Measurements from ENCODE around the gene BRINP2.

The BRINP2 gene

GRCh38 chr1:177257128-177257527 lies 86.4 kb downstream of the BRINP2 start:
- Histone ChIP-seq H3K79me2 (ENCODE audit: insufficient read depth, low read length) (no peaks in the 10 kb centered on the region), H3F3A (ENCODE audit: insufficient read depth, low read length) (no peaks in the 10 kb centered on the region), H3K4me2 (ENCODE audit: low read length) (no peak overlapping the region), H3K9ac (ENCODE audit: low read length) (no peak overlapping the region), H3K36me3 (ENCODE audit: insufficient read depth, low read length) (no peaks in the 10 kb centered on the region), H3K4me1 (ENCODE audit: insufficient read depth, low read length, severe bottlenecking) (no peaks in the 10 kb centered on the region), H4K20me1 (ENCODE audit: insufficient read depth, low read length) (no peaks in the 10 kb centered on the region), H3K27ac (ENCODE audit: low read depth, low read length, poor library complexity, severe bottlenecking) (no peak overlapping the region), H3K4me3 (ENCODE audit: low read depth, low read length, poor library complexity, severe bottlenecking) (no peak overlapping the region), H3K27me3 (ENCODE audit: insufficient read depth, low read length) (no peaks in the 10 kb centered on the region), H3K9me3 (ENCODE audit: low read length) (no peaks in the 10 kb centered on the region), H3K9me2 (ENCODE audit: low read depth, low read length) (no peaks in the 10 kb centered on the region), H2AFZ (ENCODE audit: low read length) (no peak overlapping the region)
- TF ChIP-seq EZH2 (IDR thresholded peaks at IDR 0.05; ENCODE audit: borderline replicate concordance, low read length) (no peak), CTCF (IDR thresholded peaks at IDR 0.05; ENCODE audit: low read length) (no peak)

- Histone ChIP-seq H3K27me3 (ENCODE audit: insufficient read depth, low read length) (no peaks in the 10 kb centered on the region), H3K79me2 (ENCODE audit: insufficient read depth, low read length) (no peaks in the 10 kb centered on the region), H3K9me2 (ENCODE audit: low read depth, low read length) (no peaks in the 10 kb centered on the region), H3K36me3 (ENCODE audit: insufficient read depth, low read length) (no peaks in the 10 kb centered on the region), H2AFZ (ENCODE audit: low read length) (no peak overlapping the region), H3K4me1 (ENCODE audit: insufficient read depth, low read length, severe bottlenecking) (no peaks in the 10 kb centered on the region), H3K4me2 (ENCODE audit: low read length) (no peak overlapping the region), H4K20me1 (ENCODE audit: insufficient read depth, low read length) (no peaks in the 10 kb centered on the region), H3K9ac (ENCODE audit: low read length) (no peak overlapping the region), H3K4me3 (ENCODE audit: low read depth, low read length, poor library complexity, severe bottlenecking) (no peak overlapping the region), H3K9me3 (ENCODE audit: low read length) (no peaks in the 10 kb centered on the region), H3F3A (ENCODE audit: insufficient read depth, low read length) (no peaks in the 10 kb centered on the region), H3K27ac (ENCODE audit: low read depth, low read length, poor library complexity, severe bottlenecking) (no peak overlapping the region)
- TF ChIP-seq EZH2 (IDR thresholded peaks at IDR 0.05; ENCODE audit: borderline replicate concordance, low read length) (no peak), CTCF (IDR thresholded peaks at IDR 0.05; ENCODE audit: low read length) (no peak)
Measured at GRCh38 chr1:177257576-177257975, 86.8 kb downstream of the BRINP2 start.

GRCh38 chr1:177270863-177271262 lies 100.1 kb downstream of the BRINP2 start:
- Histone ChIP-seq H3K36me3 (ENCODE audit: insufficient read depth, low read length) (no peaks in the 10 kb centered on the region), H3K4me2 (ENCODE audit: low read length) (no peak overlapping the region), H3K4me1 (ENCODE audit: insufficient read depth, low read length, severe bottlenecking) (no peaks in the 10 kb centered on the region), H3K27me3 (ENCODE audit: insufficient read depth, low read length) (no peaks in the 10 kb centered on the region), H2AFZ (ENCODE audit: low read length) (no peak overlapping the region), H4K20me1 (ENCODE audit: insufficient read depth, low read length) (no peaks in the 10 kb centered on the region), H3K9ac (ENCODE audit: low read length) (no peak overlapping the region), H3K9me3 (ENCODE audit: low read length) (no peaks in the 10 kb centered on the region), H3K4me3 (ENCODE audit: low read depth, low read length, poor library complexity, severe bottlenecking) (no peak overlapping the region), H3K79me2 (ENCODE audit: insufficient read depth, low read length) (no peaks in the 10 kb centered on the region), H3K27ac (ENCODE audit: low read depth, low read length, poor library complexity, severe bottlenecking) (no peak overlapping the region), H3K9me2 (ENCODE audit: low read depth, low read length) (no peaks in the 10 kb centered on the region), H3F3A (ENCODE audit: insufficient read depth, low read length) (no peaks in the 10 kb centered on the region)
- TF ChIP-seq EZH2 (IDR thresholded peaks at IDR 0.05; ENCODE audit: borderline replicate concordance, low read length) (no peak), CTCF (IDR thresholded peaks at IDR 0.05; ENCODE audit: low read length) (no peak)
